Tibial artery (tissue), 4 donors: ENCODE measurements around the gene BTN3A1.

Source experiments
- DNase-seq, 2 donors: peaks; one replicate each; pipeline ENCODE4 v3.0.0-alpha.2; 2019
- H3K27ac ChIP-seq, 2 donors: fragments of 200-600 bp; sonication (generic) in 1 of 2; 1 replicate in 1 of 2; 2 replicates in 1 of 2; pipeline ENCODE4 v1.5.1; 2018 to 2019; ENCODE audit warnings: mild to moderate bottlenecking in 1 of 2
- H3K27me3 ChIP-seq, 2 donors: fragments of 200-600 bp; sonication (generic) in 1 of 2; one replicate each; pipeline versions ENCODE4 v1.5.1 to v1.6.0; 2016 to 2019
- H3K36me3 ChIP-seq, 3 donors: fragments of 200-600 bp; sonication (generic) in 2 of 3; one replicate each; pipeline ENCODE4 v1.5.1; 2016 to 2019; ENCODE audit warnings: mild to moderate bottlenecking in 2 of 3
- H3K4me1 ChIP-seq, 4 donors: fragments of 200-600 bp; sonication (generic) in 2 of 4; 1 replicate in 3 of 4; 2 replicates in 1 of 4; pipeline ENCODE4 v1.5.1; 2016 to 2019
- H3K4me3 ChIP-seq, 2 donors: fragments of 200-600 bp; sonication (generic) in 1 of 2; 1 replicate in 1 of 2; 2 replicates in 1 of 2; pipeline ENCODE4 v1.5.1; 2018 to 2019; ENCODE audit warnings: mild to moderate bottlenecking in 2 of 2
- H3K9me3 ChIP-seq, 3 donors: fragments of 200-600 bp; sonication (generic) in 1 of 3; one replicate each; pipeline ENCODE4 v1.5.1; 2016 to 2019
- intact Hi-C: fragments of 100-400 bp; cut with DNase I; formaldehyde crosslinking; loops from one replicate; pipeline ENCODE4 v1.15.0; 2023; ENCODE audit warnings: low total_unique reads
- TF ChIP-seq, protein P1 (sequence below), 2 experiments: fragments of 200-600 bp in 1 of 2; fragments of 450-650 bp in 1 of 2; IDR thresholded peaks; one replicate each; pipeline ENCODE4 v1.5.1; 2017 to 2019; ENCODE audit warnings: antibody characterized with exemption in 2 of 2, mild to moderate bottlenecking in 1 of 2, moderate library complexity in 1 of 2

Gene BTN3A1

DNA sequence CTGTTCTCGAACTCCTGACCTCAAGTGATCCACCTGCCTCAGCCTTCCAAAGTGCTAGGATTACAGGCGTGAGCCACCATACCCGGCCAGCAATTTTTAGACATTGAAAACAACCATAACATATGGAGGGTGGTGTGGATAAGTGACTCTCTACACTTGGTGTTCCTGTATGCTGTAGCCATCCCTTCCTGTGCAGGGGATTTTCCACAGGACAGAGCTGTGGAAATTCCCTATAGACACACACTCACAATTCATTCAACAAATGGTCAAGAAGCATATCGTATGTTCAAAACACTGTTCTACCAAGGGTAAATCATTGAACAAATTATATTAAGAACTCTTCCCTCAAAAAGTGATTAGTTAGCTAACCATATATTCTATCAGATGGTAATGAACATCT lies 61.9 kb downstream of the BTN3A1 start:
- Histone ChIP-seq H3K4me3 (no peak overlapping the region), H3K4me1 (peaks cover 0 to 41% (median 36%) of the 10 kb centered on the region in 4 donors), H3K36me3 (peaks cover 78 to 81% (median 80%) of the 10 kb centered on the region in 3 donors), H3K27me3 (no peaks in the 10 kb centered on the region), H3K27ac (no peak overlapping the region), H3K9me3 (no peaks in the 10 kb centered on the region)
- intact Hi-C loops: no loop called here
- no peak for DNase-seq
- TF ChIP-seq, protein P1, sequence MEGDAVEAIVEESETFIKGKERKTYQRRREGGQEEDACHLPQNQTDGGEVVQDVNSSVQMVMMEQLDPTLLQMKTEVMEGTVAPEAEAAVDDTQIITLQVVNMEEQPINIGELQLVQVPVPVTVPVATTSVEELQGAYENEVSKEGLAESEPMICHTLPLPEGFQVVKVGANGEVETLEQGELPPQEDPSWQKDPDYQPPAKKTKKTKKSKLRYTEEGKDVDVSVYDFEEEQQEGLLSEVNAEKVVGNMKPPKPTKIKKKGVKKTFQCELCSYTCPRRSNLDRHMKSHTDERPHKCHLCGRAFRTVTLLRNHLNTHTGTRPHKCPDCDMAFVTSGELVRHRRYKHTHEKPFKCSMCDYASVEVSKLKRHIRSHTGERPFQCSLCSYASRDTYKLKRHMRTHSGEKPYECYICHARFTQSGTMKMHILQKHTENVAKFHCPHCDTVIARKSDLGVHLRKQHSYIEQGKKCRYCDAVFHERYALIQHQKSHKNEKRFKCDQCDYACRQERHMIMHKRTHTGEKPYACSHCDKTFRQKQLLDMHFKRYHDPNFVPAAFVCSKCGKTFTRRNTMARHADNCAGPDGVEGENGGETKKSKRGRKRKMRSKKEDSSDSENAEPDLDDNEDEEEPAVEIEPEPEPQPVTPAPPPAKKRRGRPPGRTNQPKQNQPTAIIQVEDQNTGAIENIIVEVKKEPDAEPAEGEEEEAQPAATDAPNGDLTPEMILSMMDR (IDR thresholded peaks at IDR 0.05): no peak

DNA sequence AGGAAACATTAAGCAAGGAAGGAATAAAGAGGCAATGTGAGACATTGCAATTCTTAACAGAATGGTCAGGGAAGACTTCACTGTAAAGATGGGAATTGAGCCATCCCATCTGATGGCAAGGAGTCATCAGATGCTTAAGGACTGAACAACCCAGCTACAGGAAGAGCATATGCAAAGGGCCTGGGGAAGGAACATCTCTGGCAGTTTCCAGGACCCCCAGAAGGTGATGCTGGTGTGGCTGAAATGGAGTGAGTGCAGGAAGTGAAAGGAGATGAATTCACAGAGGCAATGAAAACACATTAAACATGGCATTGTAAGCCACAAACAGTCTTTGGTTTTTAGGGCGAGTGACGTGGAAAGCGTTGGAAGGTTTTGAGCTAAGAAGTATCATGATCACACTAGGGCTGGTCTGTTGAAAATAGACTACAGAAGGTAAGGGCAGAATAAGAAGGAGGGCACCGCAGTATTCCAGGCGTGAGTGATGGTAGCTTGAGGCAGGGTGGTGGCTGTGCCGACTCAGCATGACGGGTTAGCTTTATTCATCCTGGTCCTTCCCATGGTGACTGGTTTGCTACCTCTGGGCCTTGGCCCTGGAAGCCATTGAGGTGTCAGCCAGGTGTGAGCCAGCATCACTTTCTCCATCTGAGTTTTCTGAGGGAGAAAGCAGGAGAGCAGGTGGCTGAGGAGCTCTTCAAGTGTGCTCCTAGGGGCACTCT lies 62.5 kb downstream of the BTN3A1 start:
- TF ChIP-seq, protein P1 (IDR thresholded peaks at IDR 0.05): no peak
- H3K27me3 ChIP-seq: no peaks in the 10 kb centered on the region
- H3K27ac ChIP-seq: no peak overlapping the region
- H3K36me3 ChIP-seq: peaks cover 79 to 85% (median 82%) of the 10 kb centered on the region in 3 donors
- no peak overlapping the region for H3K4me3 ChIP-seq
- H3K9me3 ChIP-seq: no peaks in the 10 kb centered on the region
- intact Hi-C loops: no loop called here
- peaks cover 0 to 36% (median 30%) of the 10 kb centered on the region in 4 donors for H3K4me1 ChIP-seq
- no peak for DNase-seq
